GM19467 (cell line): ENCODE results near the gene ARHGAP20.

ENCODE experiments used
- ATAC-seq: cut with Tn5 transposase; IDR thresholded peaks from one replicate; pipeline ENCODE4 v1.9.1; 2021; ENCODE audit warnings: mild to moderate bottlenecking, moderate library complexity; ENCODE audit not compliant: unreplicated experiment

Gene ARHGAP20

DNA sequence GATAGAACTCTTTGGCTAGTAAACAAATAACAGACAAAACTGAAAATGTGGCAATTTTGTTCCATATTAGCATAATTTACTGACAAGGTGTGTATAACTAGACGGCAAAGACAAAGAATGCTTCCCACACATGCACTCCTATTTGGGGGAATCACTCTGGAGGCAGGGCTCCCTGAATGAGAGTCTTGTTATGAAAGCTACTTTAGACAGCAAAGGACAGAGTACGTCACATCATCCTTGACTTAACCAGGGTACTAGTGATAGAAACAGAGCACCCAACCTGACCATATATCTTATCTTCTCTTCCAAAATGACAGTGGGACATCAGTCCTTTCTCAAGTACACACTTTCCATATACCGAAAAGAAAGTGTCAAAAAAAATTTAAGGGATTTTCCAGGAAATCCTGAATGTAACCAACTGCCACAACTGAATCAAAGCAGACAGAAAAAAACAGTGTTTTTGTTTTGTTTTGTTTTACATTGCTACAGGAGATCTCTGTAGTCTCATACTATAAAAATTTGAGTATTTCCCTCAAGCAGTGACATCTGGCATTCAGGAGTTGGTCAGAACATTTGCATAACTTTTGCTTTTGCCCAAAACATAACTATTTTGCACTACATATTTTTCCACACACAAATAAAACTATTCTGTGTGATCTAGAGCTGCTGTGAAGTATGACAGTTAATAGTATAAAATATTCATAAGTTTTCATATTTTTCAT lies 98.9 kb downstream of the ARHGAP20 start:
- no peak for ATAC-seq

DNA sequence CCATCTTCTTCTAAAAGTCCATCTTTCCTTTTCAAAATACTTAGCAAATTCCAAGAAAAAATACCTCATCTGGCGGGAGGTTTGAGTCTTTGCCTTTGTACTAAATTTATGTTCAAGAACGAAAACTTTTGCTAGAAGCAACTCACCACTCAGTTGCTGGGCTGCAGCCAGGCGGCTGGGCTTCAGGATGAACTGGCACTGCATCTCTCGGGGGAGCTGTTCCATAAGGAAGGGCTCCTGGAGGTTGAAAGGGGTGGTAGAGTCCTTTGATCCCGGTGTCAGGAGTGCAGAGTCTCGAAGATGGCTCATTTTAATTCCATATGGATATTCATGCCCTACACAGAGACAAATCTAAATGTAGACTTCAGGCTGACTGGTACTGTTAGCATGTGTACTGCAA lies 105.8 kb downstream of the ARHGAP20 start:
- no peak for ATAC-seq

DNA sequence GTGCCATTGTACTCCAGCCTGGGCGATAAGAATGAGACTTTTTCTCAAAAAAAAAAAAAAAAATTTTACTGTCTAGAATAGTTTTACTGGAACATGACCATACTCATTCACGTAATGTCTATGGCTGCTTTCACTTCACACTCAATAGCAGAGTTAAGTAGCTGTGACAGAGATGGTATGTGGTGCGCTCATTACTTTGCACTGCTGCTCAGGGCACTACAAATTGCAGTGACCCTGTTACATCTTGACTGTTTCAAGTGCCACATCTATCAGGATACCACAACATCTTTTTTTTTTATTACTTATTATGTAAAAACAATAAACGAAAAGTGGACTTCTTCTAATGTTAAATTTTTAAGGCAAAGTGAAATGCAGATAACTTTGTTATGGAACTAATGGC lies 110.3 kb downstream of the ARHGAP20 start:
- ATAC-seq, result no peak

DNA sequence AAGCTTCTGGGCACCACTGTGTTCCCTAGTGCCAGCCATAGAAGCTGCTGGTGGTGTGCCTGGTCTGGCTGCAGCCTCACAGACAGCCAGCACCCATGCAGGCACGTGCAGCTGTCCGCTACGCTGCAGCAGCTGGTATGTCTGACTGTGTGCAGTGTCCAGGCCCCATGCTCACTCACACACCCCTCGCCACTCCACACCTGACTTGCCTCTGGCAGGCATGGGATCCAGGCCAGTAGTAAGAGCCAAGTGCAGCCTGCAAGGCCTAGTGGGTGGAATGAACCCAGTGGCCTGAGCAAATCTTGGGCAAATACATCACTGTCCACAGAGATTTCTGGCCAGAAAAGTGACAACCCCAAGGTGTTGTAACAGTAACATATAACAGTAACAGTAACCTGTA lies 111.9 kb downstream of the ARHGAP20 start:
- ATAC-seq, result no peak

DNA sequence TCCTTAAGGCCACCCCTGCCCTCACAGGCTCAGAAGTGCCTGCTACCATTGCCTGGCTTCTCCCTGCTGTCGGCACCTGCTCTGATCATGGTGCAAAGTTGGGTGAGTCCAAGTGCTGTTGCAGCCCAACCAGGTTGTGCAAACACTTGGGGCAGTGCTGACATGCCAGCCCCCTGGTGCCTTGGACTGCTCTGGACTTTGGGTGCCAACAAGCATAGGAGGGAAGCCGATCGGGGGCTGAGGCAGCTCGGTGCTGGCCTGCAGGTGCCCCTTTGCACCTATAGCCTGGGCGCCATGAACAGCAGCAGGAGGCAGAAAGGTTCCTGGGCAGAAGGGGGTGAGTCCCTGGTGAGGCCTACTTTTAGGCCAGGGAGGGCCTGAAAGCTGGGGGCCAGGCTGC lies 113.0 kb downstream of the ARHGAP20 start:
- ATAC-seq, result no peak

DNA sequence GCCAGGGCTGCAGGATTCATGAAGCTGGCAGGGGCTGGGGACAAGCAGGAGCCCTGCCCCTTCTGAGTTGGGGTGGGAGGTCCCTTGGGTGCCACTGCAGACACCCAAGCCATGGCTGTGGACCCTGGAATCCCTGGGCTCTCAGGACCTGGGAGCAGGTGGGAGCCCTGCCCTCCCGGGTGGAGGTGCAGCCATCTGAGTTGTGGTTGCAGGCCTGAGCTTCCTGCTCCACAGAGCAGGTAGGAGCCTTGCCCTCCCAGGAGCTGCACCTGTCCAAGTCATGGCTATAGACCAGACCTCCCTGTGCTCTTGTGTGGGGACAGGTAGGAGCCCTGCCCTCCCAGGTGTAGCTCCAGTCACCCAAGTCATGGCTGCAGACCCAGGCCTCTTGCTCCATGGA lies 113.5 kb downstream of the ARHGAP20 start:
- no peak for ATAC-seq

DNA sequence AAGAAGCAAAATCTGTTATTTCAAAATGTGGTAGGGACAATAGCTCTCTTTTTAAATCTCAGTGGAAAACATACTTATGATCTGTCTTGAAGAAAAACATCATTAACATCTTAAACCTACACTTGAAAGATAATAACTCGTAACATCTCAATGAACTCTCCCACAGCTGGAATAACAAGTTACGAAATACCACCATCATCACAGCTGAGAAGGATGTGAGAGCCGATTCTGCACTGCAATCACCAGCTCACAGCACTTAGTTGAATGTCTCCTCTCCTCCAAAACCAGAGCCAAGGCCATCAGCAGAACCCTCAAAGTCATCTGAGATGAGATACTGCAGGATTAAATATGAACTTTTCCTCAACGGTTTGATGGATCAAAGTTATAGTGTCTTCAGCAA lies 124.3 kb downstream of the ARHGAP20 start:
- no peak for ATAC-seq

DNA sequence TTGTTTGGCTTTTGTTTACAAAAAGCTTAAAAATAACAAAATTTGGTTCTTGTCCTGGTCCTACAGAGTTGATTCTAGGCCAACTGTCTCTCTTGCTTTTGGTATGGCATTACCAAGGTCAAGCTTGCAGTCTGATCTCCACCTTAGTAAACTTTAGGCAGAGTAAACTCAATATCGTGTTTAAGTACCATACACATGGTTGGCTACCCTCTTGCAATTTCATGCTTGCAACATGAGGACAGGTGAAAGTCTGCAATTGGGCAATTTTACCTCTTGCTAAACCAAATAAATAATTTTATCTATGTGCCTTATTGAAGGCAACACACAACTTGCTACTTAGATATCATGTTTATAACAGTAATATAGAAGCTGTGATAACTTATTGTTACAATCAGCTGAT lies 125.1 kb downstream of the ARHGAP20 start:
- ATAC-seq, result no peak

DNA sequence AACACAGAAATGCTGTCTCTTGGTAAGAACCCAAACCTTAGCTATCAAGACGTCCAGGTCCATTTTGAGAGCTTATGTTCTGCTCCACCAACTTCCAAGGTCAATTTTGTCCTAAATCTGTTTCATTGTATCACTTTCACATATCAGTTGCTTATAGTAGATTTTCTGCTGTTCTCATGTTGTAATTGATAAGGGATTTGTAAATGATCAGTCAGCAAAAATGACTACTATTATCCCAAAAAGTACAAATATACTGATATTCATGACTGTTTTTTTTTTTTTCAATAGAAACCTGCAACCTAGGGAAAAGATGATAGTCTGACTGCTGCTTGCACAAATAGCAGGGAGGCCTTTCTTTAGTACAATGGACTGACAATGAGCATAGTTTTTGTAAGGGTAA lies 128.1 kb downstream of the ARHGAP20 start:
- no peak for ATAC-seq

DNA sequence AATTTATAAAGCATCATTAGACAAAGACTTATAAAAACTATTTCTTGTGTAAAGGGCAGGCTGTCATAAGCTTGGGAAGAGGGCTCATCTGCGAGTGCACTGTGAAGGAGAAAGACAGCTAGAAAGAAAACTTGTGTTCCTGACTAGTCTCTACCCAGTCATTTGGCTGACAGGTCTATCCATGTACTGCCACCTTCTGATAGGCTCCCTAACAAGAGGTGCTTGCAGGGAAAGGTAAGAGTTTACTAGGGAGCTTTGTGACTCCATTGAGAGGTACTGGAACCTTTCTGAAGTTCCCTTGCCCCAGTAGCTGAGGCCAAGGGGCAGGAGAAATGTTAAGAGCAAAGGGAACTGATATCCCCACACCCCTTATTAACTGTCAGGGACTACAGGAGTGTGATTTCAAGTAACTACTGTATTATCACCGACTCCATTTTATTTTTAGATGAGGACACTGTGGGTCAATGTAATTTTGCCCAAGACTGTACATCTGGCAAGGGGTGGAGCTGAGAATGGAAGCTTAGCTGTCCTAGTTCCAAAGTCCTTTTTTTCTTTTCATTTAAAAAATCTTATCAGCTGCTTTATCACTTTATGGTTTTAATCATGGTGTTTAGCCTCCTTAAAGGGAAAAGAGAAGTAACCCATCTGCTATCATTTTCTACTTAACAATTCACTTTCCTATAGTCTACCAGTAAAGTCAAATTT lies 129.4 kb downstream of the ARHGAP20 start:
- no peak for ATAC-seq

DNA sequence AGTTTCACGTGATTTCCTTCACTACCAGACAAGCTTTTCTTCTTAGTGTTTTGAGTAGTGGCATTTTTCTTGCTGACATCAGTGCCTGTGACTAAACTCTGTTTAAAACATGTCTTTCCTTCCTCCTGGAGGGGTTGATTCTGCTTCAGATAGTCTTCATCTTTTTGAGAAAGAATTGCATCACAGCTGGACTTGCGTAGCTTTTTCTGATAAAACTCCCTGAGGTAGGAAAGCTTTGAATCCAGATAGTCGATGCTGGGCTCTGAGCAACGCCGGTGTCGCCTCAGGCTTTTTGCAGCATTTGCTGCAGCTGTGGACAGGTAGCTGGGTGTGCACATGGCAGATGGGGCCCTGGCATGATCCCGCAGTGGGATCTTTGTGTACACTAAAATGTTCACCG lies 131.7 kb downstream of the ARHGAP20 start:
- ATAC-seq, result no peak

DNA sequence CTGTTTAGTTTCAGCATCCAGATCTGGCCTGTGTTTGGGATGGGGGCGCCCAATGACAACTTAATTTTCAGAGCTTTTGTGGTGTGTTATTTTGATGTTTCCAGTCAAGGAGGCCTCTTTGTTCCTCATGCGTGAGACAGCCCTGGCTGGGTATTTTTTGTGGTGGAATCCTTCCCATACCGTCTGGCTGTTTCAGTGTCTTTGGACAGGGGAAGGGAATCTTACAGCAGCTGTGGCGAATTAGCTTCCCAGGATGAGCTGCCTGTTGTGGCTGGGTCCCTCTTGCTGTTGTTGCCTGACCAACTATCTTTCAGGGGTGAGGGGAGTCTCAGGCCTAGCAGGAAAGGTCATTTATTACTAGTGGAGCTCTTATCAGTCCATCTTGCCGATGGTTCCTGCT lies 138.8 kb downstream of the ARHGAP20 start:
- ATAC-seq, result no peak

DNA sequence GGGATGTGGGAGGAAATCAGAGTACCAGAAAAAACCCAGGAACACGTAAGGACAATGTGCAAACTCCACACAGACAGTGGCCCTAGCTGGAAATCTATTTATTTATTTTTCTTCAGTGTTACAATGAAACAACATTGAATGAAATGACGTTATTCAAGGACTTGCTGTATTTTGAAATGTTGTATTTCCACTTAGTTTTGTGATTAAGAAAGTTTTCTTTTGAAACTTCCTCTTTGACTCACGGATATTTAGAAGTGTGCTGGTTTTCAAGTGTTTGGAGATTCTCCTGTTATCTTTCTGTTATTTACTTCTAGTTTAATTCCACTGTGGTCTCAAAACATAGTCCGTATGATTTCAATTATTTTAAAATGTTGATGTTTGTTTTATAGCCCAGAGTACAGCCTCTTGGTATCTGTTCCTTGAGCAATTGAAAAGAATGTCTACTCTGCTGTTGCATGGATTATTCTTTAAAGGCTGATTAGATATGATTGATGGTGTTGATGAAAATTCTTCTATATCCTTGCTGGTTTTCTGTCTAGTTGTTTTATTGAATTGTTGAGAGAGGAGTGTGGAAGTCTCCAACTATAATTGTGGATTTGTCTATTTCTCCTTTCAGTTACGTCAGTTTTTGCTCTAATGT lies 141.0 kb downstream of the ARHGAP20 start:
- ATAC-seq, result no peak

DNA sequence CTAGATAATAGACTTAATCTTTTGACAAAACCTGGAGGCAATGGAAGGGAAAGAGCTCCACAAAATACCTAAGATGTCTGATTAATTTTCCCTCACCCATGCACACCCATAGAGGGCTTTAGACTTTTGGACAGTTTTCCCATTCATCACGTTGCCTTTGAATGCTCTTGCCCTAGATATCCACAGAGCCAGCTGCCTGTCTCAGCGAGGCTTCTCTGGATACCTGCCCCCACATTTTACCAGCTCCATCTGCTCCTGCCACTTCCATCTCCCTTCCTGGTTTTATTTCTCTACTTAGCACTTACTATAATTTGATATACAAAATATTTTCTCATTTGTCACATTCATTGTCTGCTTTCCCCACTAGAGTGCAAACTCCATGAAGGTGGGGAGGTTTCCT lies 145.7 kb downstream of the ARHGAP20 start:
- no peak for ATAC-seq

DNA sequence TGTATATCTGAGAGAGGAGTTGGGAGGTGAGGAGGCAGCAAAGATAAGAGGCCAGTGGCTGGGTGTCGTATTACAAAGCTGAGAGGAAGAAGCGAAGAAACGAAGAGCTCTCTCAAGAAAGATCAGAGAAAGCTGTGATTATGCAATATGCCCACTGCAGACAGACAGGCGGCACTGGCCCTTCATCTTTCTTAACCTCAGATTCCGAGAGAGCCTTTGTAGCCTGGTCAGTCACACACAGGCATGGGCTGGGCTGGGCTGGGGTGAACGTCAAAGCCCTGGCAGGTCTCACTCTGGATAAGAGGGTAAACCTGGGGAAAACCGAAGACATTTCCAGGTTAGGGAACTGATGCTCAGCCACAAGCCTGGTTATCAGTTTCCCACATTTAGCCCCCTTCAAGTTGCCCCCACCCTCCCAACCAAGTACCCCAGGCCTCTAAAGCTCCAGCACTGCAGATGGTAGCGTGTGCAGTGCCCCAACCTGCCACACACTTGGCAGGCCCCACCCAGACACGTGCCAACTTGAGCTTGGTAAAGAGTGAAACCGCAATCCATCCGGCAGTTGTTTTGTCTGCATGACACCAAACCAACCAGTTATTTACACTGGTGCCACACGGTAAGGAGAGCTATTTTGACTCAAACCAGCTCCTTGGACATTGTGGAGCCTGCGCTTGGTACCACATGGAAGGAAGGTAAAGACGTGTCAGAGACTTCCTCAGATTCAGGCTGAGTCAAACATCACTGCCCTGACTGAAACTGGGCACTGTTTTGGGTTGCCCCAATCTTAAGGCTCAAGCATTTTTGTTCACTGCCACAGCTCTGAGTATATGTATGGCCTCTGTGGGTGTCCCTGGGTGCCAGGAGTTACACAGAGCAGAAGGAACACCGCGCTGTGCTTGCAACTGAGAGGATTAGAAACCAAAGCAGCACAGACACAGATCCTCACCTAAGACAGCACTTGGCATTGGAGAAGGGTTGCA lies 146.6 kb downstream of the ARHGAP20 start:
- ATAC-seq, result no peak

DNA sequence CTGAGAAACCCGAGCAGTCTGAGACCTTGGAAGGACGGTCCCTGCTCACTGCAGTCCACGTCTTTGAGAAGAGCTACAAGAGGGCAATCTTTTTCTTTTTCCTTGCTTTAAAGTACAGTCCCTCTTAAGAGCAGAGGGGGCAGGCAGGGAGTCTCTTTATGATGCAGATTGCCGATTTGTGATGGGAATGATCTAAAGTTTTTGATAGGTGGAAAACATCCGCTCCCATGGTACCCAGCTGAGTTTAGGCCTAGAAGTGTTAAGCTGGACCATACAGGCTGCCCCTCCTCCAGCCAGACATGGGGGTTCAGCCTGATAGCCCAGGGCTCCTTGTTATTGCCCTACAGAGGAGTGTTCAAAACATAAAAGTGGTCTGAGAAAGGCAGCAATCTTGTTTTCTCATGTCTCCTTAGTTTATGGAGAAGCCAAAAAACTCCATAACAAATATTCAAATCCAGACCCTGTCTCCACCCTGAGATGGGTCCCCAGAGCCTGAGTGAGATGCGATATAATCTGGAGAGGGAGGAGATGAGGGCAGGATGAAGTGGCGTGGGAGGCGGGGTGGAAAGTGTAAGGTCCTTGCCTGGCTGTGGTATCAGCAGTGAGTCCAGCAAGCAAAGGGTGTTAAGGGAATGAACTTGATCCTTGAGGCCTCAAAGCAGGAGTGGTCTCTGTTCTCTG lies 147.4 kb downstream of the ARHGAP20 start:
- ATAC-seq, result no peak

DNA sequence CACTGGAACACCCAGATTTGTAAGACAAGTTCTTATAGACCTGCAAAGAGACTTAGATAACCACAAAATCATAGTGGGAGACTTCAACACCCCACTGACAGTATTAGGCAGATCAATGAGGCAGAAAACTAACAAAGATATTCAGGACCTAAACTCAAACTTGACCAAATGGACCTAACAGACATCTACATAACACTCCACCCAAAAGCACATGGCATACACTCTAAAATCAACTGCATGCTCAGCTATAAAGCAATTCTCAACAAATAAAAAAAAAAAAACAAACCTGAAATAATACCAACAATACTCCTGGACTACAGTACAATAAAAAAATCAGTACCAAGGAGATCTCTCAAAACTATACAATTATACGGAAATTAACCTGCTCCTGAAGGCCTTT lies 167.5 kb downstream of the ARHGAP20 start:
- ATAC-seq, result no peak

DNA sequence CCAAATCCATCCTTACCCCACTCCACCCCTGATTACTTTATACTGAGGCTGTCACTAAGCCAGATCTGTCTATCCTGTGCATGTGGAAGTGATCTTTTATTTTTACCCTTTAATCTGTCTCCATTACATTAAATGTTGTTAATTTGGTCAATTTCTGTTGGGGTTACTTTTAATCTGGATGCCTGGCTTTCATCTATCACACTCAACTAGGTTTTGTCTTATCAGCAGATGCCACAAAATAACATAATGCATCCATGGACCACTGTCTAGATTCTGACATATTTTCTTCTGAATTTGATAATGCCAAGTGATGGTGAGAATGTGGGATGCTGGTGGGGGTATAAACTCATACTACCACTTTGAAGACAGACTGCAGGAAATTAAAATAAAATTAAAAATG lies 174.1 kb downstream of the ARHGAP20 start:
- ATAC-seq, result no peak

DNA sequence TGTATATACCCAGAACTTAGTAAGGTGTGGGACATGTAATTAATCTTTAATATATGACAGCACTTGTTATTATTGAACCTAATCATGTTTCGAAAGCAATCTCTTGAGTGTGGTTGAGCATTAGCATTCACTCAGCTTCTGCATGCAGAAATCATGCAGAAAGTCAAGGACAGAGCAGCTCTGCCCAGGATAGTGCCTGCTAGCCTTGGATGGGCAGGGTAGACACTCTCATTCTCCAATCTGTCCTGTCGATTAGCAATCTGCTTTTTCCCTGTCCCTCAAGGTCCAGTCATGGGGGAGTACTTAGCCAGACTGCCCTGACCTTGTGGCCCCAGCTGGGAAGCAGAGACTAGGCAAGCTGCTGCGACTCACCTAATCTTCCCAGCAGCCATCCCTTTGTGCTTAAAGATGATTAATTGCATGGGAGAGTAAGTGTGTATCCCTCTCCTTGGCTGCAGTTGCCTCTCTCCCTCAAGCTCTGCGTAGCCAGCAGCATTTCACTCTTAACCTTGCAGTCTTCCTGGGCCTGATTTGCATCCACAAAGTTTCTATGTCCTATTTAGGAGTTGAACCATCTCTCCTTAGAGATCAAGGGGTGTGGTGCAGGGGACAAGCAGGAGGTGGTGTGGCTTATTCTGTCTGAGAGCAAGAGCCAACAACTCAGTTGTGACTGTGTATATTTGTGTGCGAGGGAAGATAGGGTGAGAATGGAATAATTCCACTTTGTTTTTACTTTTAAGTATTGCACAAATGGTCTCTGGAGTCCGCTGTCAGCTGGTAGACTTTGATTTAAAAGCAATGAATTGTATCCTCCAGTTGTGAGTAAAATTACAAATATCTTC lies 181.1 kb downstream of the ARHGAP20 start:
- ATAC-seq, result no peak

DNA sequence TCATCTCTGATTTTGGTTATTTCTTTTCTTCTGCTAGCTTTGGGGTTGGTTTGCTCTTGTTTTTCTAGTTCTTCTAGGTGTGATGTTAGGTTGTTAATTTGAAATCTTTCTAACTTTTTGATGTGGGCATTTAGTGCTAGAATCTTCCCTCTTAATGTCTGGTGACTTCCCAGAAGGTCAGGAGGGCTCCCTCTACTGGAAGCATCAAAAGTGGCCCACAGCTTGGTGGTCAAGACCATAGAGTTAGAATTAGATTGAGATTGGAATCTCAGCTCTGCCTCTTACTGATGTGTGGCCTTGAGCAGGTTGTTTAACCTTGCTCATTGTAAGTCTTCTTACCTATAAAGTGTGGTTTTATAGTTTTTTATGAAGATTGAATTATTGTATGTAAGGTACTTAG lies 183.2 kb downstream of the ARHGAP20 start:
- ATAC-seq, result no peak
